Prostate gland (tissue), 2 donors: ENCODE measurements around the gene MGLL. TPM values are rescaled to one million over a fixed set of nuclear protein-coding genes. Genes with fewer than 3 reads are reported as not detected.

Experiments
- DNase-seq: peaks from one replicate; pipeline ENCODE4 v3.0.0-alpha.2; 2019; ENCODE audit warnings: low spot score
- H3K27ac ChIP-seq, 2 donors: fragments of 200-600 bp; sonication (generic); 2 replicates each; pipeline ENCODE4 v1.5.1; 2017 to 2019
- H3K27me3 ChIP-seq: fragments of 200-600 bp; sonication (generic); replicated peaks from 2 replicates; pipeline ENCODE4 v1.5.1; 2019; ENCODE audit not compliant: insufficient read depth
- H3K36me3 ChIP-seq, 2 donors: fragments of 200-600 bp; sonication (generic); 1 replicate in 1 of 2; 2 replicates in 1 of 2; pipeline versions ENCODE4 v1.5.1 to v1.8.1; 2017 to 2019
- H3K4me1 ChIP-seq: fragments of 200-600 bp; sonication (generic); replicated peaks from 2 replicates; pipeline ENCODE4 v1.5.1; 2019
- H3K4me3 ChIP-seq, 2 donors: fragments of 200-600 bp; sonication (generic); 2 replicates each; pipeline ENCODE4 v1.5.1; 2017 to 2019
- H3K9me3 ChIP-seq: fragments of 200-600 bp; sonication (generic); 2 replicates; pipeline ENCODE4 v1.5.1; 2017
- POLR2A ChIP-seq: fragments of 450-650 bp; IDR thresholded peaks from one replicate; pipeline ENCODE4 v1.6.1; 2016; ENCODE audit warnings: antibody characterized with exemption, mild to moderate bottlenecking
- POLR2AphosphoS5 ChIP-seq: sonication (generic); formaldehyde crosslinking; IDR thresholded peaks from one replicate; pipeline ENCODE4 v1.6.1; 2017; ENCODE audit warnings: antibody characterized with exemption
- WGBS: methylation state at CpG from one replicate; pipeline ENCODE4 v1.1.5; 2018; 5-methylcytosine and 5-hydroxymethylcytosine counted together
- intact Hi-C: fragments of 100-400 bp; cut with DNase I; formaldehyde crosslinking; loops from one replicate; pipeline ENCODE4 v1.14.2; 2022
- total RNA-seq, 2 donors: library from RNA; depleted of rRNA; stranded (reverse); fragments of >200 nt; gene quantifications; one replicate each; pipeline ENCODE4 v1.1.0, GENCODE V29; 2016
- TF ChIP-seq, protein P1 (sequence below), 4 experiments: fragments of 200-600 bp in 2 of 4; fragments of 450-650 bp in 2 of 4; sonication (generic) in 2 of 4; IDR thresholded peaks; 1 replicate in 3 of 4; 2 replicates in 1 of 4; pipeline ENCODE4 v1.5.1; 2016 to 2019; ENCODE audit warnings: antibody characterized with exemption in 4 of 4, mild to moderate bottlenecking in 2 of 4, moderate library complexity in 2 of 4

MGLL gene
- total RNA-seq, 2 donors from 2014 or later = 20.0 to 31.8 TPM

DNA sequence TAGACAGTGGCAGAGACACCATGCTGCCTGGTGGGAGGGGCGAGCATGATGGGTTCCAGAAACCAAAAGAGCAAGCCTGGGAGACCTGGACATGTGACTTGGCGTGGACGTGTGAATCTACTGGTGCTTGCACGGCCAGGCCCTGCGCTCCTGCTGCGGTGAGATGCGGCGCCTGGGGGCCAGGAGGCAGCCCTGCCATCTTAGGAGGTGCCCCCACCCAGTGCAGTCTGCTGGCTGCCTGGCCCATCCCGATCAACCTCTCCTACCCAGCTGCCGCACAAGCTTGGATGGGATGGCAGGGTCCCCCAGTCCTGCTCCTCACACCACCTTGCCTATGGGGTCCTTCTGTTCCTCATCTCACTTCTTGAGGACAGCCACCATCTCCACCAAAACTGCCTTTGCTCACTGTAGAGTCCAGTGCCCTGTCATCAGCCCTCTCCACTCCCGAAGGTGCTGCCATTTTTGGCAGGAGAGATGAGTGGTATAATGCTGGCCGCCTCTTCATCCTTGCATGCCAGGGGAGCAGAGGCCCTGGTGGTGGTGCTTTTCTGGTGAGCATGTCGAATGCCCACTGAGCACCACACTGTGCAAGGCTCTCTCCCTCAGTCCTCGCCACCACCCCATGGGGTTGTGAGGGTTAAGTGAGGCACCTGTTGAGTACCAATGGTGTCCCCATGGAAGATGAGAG is 152.6 kb downstream of the MGLL start:
- intact Hi-C loops = loop anchor here (10.0 kb wide), 1 partner anchor 385 kb away; the partner anchor contains the start of gene SEC61A1
- H3K27ac ChIP-seq = no peak overlapping the region
- H3K36me3 ChIP-seq = no peaks in the 10 kb centered on the region
- TF ChIP-seq POLR2A (no peak), POLR2AphosphoS5 (no peak)
- TF ChIP-seq, protein P1, sequence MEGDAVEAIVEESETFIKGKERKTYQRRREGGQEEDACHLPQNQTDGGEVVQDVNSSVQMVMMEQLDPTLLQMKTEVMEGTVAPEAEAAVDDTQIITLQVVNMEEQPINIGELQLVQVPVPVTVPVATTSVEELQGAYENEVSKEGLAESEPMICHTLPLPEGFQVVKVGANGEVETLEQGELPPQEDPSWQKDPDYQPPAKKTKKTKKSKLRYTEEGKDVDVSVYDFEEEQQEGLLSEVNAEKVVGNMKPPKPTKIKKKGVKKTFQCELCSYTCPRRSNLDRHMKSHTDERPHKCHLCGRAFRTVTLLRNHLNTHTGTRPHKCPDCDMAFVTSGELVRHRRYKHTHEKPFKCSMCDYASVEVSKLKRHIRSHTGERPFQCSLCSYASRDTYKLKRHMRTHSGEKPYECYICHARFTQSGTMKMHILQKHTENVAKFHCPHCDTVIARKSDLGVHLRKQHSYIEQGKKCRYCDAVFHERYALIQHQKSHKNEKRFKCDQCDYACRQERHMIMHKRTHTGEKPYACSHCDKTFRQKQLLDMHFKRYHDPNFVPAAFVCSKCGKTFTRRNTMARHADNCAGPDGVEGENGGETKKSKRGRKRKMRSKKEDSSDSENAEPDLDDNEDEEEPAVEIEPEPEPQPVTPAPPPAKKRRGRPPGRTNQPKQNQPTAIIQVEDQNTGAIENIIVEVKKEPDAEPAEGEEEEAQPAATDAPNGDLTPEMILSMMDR (IDR thresholded peaks at IDR 0.05) = no peak
- no peaks in the 10 kb centered on the region for H3K27me3 ChIP-seq
- 91% methylated on average over 14 of the region's 14 CpGs for whole genome bisulfite sequencing
- H3K9me3 ChIP-seq = no peaks in the 10 kb centered on the region
- DNase-seq = no peak
- no peak overlapping the region for H3K4me3 ChIP-seq
- H3K4me1 ChIP-seq = no peaks in the 10 kb centered on the region

DNA sequence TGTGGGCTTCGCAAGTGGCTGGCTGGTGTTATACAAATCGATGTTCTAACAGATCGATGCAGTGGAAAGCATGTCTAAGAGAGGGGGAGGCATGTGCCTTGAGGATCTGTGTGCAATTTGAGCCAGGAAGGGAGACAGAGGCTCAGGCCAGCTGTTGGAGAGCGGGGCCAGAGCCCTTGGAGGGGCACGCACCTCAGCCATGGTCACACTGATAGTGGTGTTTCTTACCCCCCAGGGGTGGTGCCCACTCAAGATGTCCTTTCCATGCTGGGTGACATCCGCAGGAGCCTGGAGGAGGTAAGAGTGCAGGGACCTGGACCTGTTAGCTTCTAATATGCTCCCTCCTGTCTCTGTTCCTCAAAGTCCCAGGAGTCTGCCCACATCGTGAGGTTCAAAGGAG is 153.4 kb downstream of the MGLL start:
- no peaks in the 10 kb centered on the region for H3K27me3 ChIP-seq
- no peaks in the 10 kb centered on the region for H3K9me3 ChIP-seq
- DNase-seq = no peak
- 97% methylated on average over 7 of the region's 7 CpGs for WGBS
- no peak overlapping the region for H3K4me3 ChIP-seq
- no peak overlapping the region for H3K27ac ChIP-seq
- intact Hi-C loops = no loop called here
- no peaks in the 10 kb centered on the region for H3K4me1 ChIP-seq
- H3K36me3 ChIP-seq = no peaks in the 10 kb centered on the region
- TF ChIP-seq, protein P1 (IDR thresholded peaks at IDR 0.05) = no peak
- TF ChIP-seq POLR2A (no peak), POLR2AphosphoS5 (no peak)

DNA sequence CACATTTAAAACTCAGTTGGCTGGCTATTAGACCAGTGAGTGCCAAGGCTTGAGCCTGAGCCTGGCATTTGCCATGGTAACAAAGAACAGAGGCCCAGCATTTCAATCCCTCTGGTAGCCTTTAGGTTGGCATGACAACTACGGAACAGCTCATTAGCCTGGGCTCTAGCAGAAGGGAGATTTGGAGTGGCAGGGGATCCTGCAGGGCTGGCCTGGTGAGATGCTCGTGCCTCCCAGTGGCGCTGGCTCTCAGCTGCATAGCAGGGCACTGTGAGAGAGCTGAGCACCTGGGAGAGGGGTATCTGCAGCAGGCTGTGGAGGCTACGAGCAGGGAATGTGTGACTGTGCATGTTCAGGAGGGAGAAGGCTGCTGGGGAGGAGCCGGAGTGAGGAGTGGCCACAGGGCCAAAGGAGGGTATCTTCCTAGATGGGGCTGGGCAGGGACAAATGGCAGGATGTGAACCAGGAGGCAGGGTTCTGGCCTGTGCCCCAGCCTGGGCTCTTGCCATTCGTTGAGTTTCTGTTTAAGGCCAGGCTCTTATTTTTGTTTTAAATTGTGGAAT is 155.1 kb downstream of the MGLL start:
- intact Hi-C loops = no loop called here
- no peak for DNase-seq
- H3K4me1 ChIP-seq = no peaks in the 10 kb centered on the region

DNA sequence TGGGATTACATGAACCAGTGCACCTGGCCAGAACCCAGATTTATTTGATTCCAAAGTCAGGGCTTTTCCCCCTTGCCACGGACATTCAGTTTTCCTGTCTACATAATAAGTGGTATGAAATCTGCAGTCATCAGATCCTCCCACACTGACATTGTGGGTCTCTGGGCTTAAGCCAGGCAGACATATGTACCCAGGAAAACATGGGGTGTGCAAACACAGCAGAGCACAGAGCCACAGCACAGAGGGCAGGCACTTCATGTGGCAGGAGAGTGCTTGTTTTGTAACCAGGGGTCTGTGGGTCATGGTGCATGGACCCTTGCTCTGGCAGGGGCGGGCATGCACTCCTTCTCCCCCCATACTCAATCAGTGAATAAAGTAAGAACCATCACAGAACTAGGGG is 155.6 kb downstream of the MGLL start:
- no peaks in the 10 kb centered on the region for H3K4me1 ChIP-seq
- no peak for TF ChIP-seq POLR2AphosphoS5
- no peak for TF ChIP-seq POLR2A
- TF ChIP-seq, protein P1 (IDR thresholded peaks at IDR 0.05) = no peak
- WGBS = 72% methylated on average over 2 of the region's 2 CpGs
- no peaks in the 10 kb centered on the region for H3K9me3 ChIP-seq
- H3K4me3 ChIP-seq = no peak overlapping the region
- intact Hi-C loops = no loop called here
- H3K27me3 ChIP-seq = no peaks in the 10 kb centered on the region
- no peak for DNase-seq
- H3K36me3 ChIP-seq = no peaks in the 10 kb centered on the region
- H3K27ac ChIP-seq = no peak overlapping the region

More for the DNA sequence above, 155.1 kb downstream of the MGLL start:
- H3K4me3 ChIP-seq = no peak overlapping the region
- H3K36me3 ChIP-seq = no peaks in the 10 kb centered on the region
- no peaks in the 10 kb centered on the region for H3K9me3 ChIP-seq
- 78% methylated on average over 6 of the region's 6 CpGs for WGBS
- TF ChIP-seq POLR2A = no peak
- no peak for TF ChIP-seq POLR2AphosphoS5
- TF ChIP-seq, protein P1 (IDR thresholded peaks at IDR 0.05) = no peak
- H3K27ac ChIP-seq = no peak overlapping the region
- H3K27me3 ChIP-seq = no peaks in the 10 kb centered on the region

DNA sequence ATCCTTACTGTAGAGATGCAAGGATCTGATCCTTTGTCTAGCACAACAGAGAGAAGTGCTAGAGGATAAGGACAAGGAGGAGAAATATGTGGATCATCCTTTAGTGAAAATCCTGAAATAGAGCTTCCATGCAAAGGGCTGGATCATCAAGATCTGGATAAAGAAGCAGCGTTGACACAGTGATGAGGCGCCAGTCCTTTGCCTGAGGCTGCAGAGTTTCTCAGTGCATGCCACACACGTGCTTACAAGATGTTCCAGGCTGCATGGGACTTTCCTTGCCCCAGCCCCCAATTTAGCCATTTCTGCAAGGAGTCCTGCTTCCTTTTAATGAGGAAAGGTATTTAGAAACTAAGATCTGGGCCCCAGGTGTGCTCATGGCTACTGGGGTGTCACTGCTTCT is 156.7 kb downstream of the MGLL start:
- no peak overlapping the region for H3K27ac ChIP-seq
- DNase-seq = no peak
- intact Hi-C loops = no loop called here
- H3K36me3 ChIP-seq = no peaks in the 10 kb centered on the region
- H3K4me1 ChIP-seq = no peaks in the 10 kb centered on the region
- no peaks in the 10 kb centered on the region for H3K9me3 ChIP-seq
- H3K4me3 ChIP-seq = no peak overlapping the region
- no peaks in the 10 kb centered on the region for H3K27me3 ChIP-seq
- WGBS = 91% methylated on average over 3 of the region's 3 CpGs
- TF ChIP-seq POLR2A = no peak
- TF ChIP-seq POLR2AphosphoS5 = no peak
- TF ChIP-seq, protein P1 (IDR thresholded peaks at IDR 0.05) = no peak
